Measurements from ENCODE around the gene RBFOX2.

DNA sequence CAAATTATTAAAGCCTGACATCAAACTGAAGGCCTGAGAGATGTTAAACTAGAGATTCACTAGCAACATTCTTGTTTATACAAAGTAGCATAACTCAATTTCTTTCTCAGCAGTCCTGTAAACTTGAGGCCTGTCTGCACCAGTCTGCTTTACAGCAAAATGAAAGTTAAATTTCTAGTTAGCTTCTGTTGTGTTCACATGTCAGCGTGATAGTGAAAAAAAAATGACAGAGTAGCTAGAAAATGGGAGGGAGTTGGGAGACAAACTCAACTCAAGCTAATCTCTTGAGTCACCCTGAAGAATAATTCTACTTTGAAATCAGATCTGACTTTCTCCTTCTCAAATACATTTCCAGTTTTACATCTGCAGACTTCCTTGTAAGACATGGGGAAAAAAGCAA lies 6.5 kb downstream of the RBFOX2 start:
- TF ChIP-seq, protein P1, sequence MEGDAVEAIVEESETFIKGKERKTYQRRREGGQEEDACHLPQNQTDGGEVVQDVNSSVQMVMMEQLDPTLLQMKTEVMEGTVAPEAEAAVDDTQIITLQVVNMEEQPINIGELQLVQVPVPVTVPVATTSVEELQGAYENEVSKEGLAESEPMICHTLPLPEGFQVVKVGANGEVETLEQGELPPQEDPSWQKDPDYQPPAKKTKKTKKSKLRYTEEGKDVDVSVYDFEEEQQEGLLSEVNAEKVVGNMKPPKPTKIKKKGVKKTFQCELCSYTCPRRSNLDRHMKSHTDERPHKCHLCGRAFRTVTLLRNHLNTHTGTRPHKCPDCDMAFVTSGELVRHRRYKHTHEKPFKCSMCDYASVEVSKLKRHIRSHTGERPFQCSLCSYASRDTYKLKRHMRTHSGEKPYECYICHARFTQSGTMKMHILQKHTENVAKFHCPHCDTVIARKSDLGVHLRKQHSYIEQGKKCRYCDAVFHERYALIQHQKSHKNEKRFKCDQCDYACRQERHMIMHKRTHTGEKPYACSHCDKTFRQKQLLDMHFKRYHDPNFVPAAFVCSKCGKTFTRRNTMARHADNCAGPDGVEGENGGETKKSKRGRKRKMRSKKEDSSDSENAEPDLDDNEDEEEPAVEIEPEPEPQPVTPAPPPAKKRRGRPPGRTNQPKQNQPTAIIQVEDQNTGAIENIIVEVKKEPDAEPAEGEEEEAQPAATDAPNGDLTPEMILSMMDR (IDR thresholded peaks at IDR 0.05): no peak
- no peak for TF ChIP-seq POLR2A (IDR thresholded peaks at IDR 0.05)
